IMR-90 (cell line): ENCODE results near the gene LTBP4. TPM values are rescaled to one million over a fixed set of nuclear protein-coding genes. Genes with fewer than 3 reads are reported as not detected.

Experiments
- ATAC-seq: fragments of 200-7000 bp; cut with Tn5 transposase; 2 replicates; pipeline ENCODE4 v1.9.1; 2020; ENCODE audit warnings: low read depth, mild to moderate bottlenecking, moderate library complexity
- BruUV-seq: library from RNA; stranded (reverse); fragments of 400-500 nt; replicated peaks from 2 replicates; lab custom pipeline; 2021; lab: Mats Ljungman, UMichigan
- CTCF ChIA-PET: fragments of 300-600 bp; formaldehyde crosslinking; extraction: SDS; loops from one replicate; lab custom pipeline; 2021; ENCODE audit warnings: antibody characterized with exemption; lab: Yijun Ruan, JAX
- POLR2A ChIA-PET: fragments of 300-600 bp; sonication (Branson Sonifier 250); formaldehyde crosslinking; loops from one replicate; lab custom pipeline; 2022; ENCODE audit warnings: antibody characterized with exemption; ENCODE audit not compliant: unreplicated experiment; lab: Charles Lee
- DNase-seq: peaks from one replicate; pipeline ENCODE4 v3.0.0; 2013
- H2AFZ ChIP-seq: replicated peaks from 2 replicates; pipeline ENCODE3; 2013; ENCODE audit warnings: low read length, mild to moderate bottlenecking; ENCODE audit not compliant: poor library complexity
- H2AK5ac ChIP-seq: 2 replicates; pipeline ENCODE4 v1.6.1; 2013; ENCODE audit warnings: low read depth, low read length, inconsistent platforms
- H2AK9ac ChIP-seq: replicated peaks from 2 replicates; pipeline ENCODE3; 2013; ENCODE audit warnings: mild to moderate bottlenecking, low read depth, low read length, moderate library complexity; ENCODE audit not compliant: poor library complexity
- H2BK120ac ChIP-seq: 2 replicates; pipeline ENCODE4 v1.6.1; 2013; ENCODE audit warnings: low read depth, low read length, inconsistent platforms
- H2BK15ac ChIP-seq: 3 replicates; pipeline ENCODE4 v1.6.1; 2013; ENCODE audit warnings: low read depth, low read length, inconsistent platforms
- H2BK20ac ChIP-seq: 2 replicates; pipeline ENCODE4 v1.6.1; 2013; ENCODE audit warnings: low read depth, mild to moderate bottlenecking, inconsistent platforms, low read length, moderate library complexity
- H2BK5ac ChIP-seq: 2 replicates; pipeline ENCODE4 v1.6.1; 2013; ENCODE audit warnings: mild to moderate bottlenecking, low read depth, low read length, inconsistent platforms; ENCODE audit not compliant: poor library complexity, severe bottlenecking
- H3K14ac ChIP-seq: replicated peaks from 2 replicates; pipeline ENCODE4 v1.6.1; 2013; ENCODE audit warnings: low read depth, low read length, inconsistent platforms
- H3K18ac ChIP-seq: 2 replicates; pipeline ENCODE4 v1.6.1; 2013; ENCODE audit warnings: low read depth, low read length, control low read depth
- H3K23ac ChIP-seq: 2 replicates; pipeline ENCODE4 v1.6.1; 2013; ENCODE audit warnings: low read depth, low read length, inconsistent platforms
- H3K27ac ChIP-seq: 2 replicates; pipeline ENCODE4 v1.5.1; 2013; ENCODE audit warnings: mild to moderate bottlenecking, control low read depth, low read length; ENCODE audit not compliant: insufficient read depth
- H3K27me3 ChIP-seq: 2 replicates; pipeline ENCODE4 v1.6.1; 2013; ENCODE audit warnings: low read length; ENCODE audit not compliant: control insufficient read depth, insufficient read depth
- H3K36me3 ChIP-seq: 2 replicates; pipeline ENCODE4 v1.6.1; 2013; ENCODE audit warnings: low read length, mixed read lengths; ENCODE audit not compliant: control insufficient read depth, insufficient read depth
- H3K4ac ChIP-seq: 2 replicates; pipeline ENCODE4 v1.6.1; 2013; ENCODE audit warnings: low read depth, low read length, inconsistent platforms
- H3K4me1 ChIP-seq: 2 replicates; pipeline ENCODE4 v1.6.1; 2013; ENCODE audit warnings: low read length, mixed read lengths; ENCODE audit not compliant: control insufficient read depth, insufficient read depth
- H3K4me2 ChIP-seq: 2 replicates; pipeline ENCODE4 v1.6.1; 2013; ENCODE audit warnings: low read depth, mild to moderate bottlenecking, control low read depth, low read length, moderate library complexity
- H3K4me3 ChIP-seq: 2 replicates; pipeline ENCODE4 v1.5.1; 2013; ENCODE audit warnings: low read depth, mild to moderate bottlenecking, control low read depth, low read length, moderate library complexity; ENCODE audit not compliant: insufficient read depth
- H3K56ac ChIP-seq: 2 replicates; pipeline ENCODE4 v1.6.1; 2013; ENCODE audit warnings: low read length, inconsistent platforms; ENCODE audit not compliant: insufficient read depth; ENCODE audit errors: extremely low read depth
- H3K79me1 ChIP-seq, 2 experiments: 2 replicates each; pipeline ENCODE4 v1.6.1; 2013; ENCODE audit warnings: low read length in 2 of 2, inconsistent platforms in 1 of 2, low read depth in 1 of 2
- H3K9ac ChIP-seq: 2 replicates; pipeline ENCODE4 v1.6.1; 2013; ENCODE audit warnings: low read depth, low read length, control low read depth
- H3K9me1 ChIP-seq: 2 replicates; pipeline ENCODE4 v1.6.1; 2013; ENCODE audit warnings: low read length, inconsistent platforms; ENCODE audit not compliant: insufficient read depth
- H3K9me3 ChIP-seq: 2 replicates; pipeline ENCODE4 v1.6.1; 2013; ENCODE audit warnings: low read length; ENCODE audit not compliant: control insufficient read depth, insufficient read depth
- H4K20me1 ChIP-seq: 2 replicates; pipeline ENCODE4 v1.6.1; 2013; ENCODE audit warnings: low read length, inconsistent platforms; ENCODE audit not compliant: insufficient read depth
- H4K5ac ChIP-seq: 2 replicates; pipeline ENCODE4 v1.6.1; 2013; ENCODE audit warnings: mild to moderate bottlenecking, low read depth, low read length, control low read depth
- H4K8ac ChIP-seq, 2 experiments: 2 replicates each; pipeline ENCODE4 v1.6.1; 2013; ENCODE audit warnings: low read depth in 2 of 2, low read length in 2 of 2, control low read depth in 1 of 2, inconsistent platforms in 1 of 2
- H4K91ac ChIP-seq: 2 replicates; pipeline ENCODE4 v1.6.1; 2013; ENCODE audit warnings: low read depth, low read length, inconsistent platforms; ENCODE audit not compliant: insufficient read depth
- BHLHE40 ChIP-seq: fragments of 150-350 bp; IDR thresholded peaks from 2 replicates; pipeline ENCODE4 v1.6.1; 2016; ENCODE audit warnings: mild to moderate bottlenecking, low read depth, low read length
- CEBPB ChIP-seq: IDR thresholded peaks from 2 replicates; pipeline ENCODE4 v1.6.1; 2012; ENCODE audit warnings: low read depth, low read length, improper control_type of control experiment
- CHD1 ChIP-seq: IDR thresholded peaks from 2 replicates; pipeline ENCODE4 v1.6.1; 2012; ENCODE audit warnings: low read depth, low read length, improper control_type of control experiment
- CTCF ChIP-seq: conservative IDR thresholded peaks from 2 replicates; pipeline ENCODE4 v1.5.1; 2012; ENCODE audit warnings: mild to moderate bottlenecking, low read depth, low read length, improper control_type of control experiment
- FOS ChIP-seq: fragments of 150-350 bp; IDR thresholded peaks from 2 replicates; pipeline ENCODE4 v1.6.1; 2016; ENCODE audit warnings: low read depth, low read length
- MAZ ChIP-seq: IDR thresholded peaks from 2 replicates; pipeline ENCODE4 v1.6.1; 2012; ENCODE audit warnings: low read depth, mild to moderate bottlenecking, low read length, improper control_type of control experiment, moderate library complexity, borderline replicate concordance
- MXI1 ChIP-seq: IDR thresholded peaks from 2 replicates; pipeline ENCODE4 v1.6.1; 2012; ENCODE audit warnings: low read depth, mild to moderate bottlenecking, low read length, moderate library complexity, borderline replicate concordance
- NFE2L2 ChIP-seq: fragments of 150-350 bp; IDR thresholded peaks from 2 replicates; pipeline ENCODE4 v1.6.1; 2016; ENCODE audit warnings: low read depth, mild to moderate bottlenecking, low read length
- POLR2A ChIP-seq: IDR thresholded peaks from 2 replicates; pipeline ENCODE4 v1.6.1; 2012; ENCODE audit warnings: mild to moderate bottlenecking, low read depth, low read length
- RCOR1 ChIP-seq: IDR thresholded peaks from 2 replicates; pipeline ENCODE4 v1.6.1; 2012; ENCODE audit warnings: mild to moderate bottlenecking, low read length, improper control_type of control experiment; ENCODE audit not compliant: insufficient replicate concordance
- RFX5 ChIP-seq: IDR thresholded peaks from 2 replicates; pipeline ENCODE4 v1.8.0; 2012; ENCODE audit warnings: low read depth, mild to moderate bottlenecking, low read length, moderate library complexity
- USF2 ChIP-seq: fragments of 150-350 bp; IDR thresholded peaks from 2 replicates; pipeline ENCODE4 v1.6.1; 2017; ENCODE audit warnings: mild to moderate bottlenecking, antibody characterized with exemption, low read length, low read depth
- WGBS, 2 experiments: methylation state at CpG; one replicate each; pipeline versions ENCODE4 v1.1.5 to v1.1.7; 2013; ENCODE audit warnings: missing lambda C conversion rate in 2 of 2; ENCODE audit not compliant: insufficient read length in 1 of 2; ENCODE audit errors: extremely low coverage in 2 of 2; 5-methylcytosine and 5-hydroxymethylcytosine counted together
- dilution Hi-C: fragments of 300-500 bp; cut with HindIII; formaldehyde crosslinking; loops from one replicate; pipeline ENCODE4 v1.14.3; 2018; ENCODE audit warnings: low sequenced_read_pairs; ENCODE audit not compliant: unreplicated experiment
- in situ Hi-C: fragments of 300-500 bp; cut with MboI; formaldehyde crosslinking; loops from 3 replicates; pipeline ENCODE4 v1.14.3; 2019; ENCODE audit warnings: low sequenced_read_pairs, inconsistent platforms, mixed read lengths
- intact Hi-C: fragments of 100-400 bp; cut with micrococcal nuclease; formaldehyde crosslinking; loops from 2 replicates; pipeline ENCODE4 v1.10.0; 2022
- polyA plus RNA-seq, 3 experiments: library from polyadenylated mRNA; depleted of rRNA; stranded (reverse); fragments of >200 nt; gene quantifications; 2 replicates each; pipeline ENCODE4 v1.2.3, GENCODE V29; 2012; ENCODE audit warnings: low replicate concordance in 1 of 3
- total RNA-seq: library from RNA; depleted of rRNA; stranded (reverse); fragments of >200 nt; gene quantifications from 2 replicates; pipeline ENCODE4 v1.2.3, GENCODE V29; 2012

The LTBP4 gene
- total and polyA plus RNA-seq, 2 of the 4 experiments (the other 2 are of a cell fraction) = 14.7 to 70.3 TPM

GRCh38 chr19:40632311-40633036 lies 31.3 kb downstream of the LTBP4 start:
- in situ Hi-C loops = no loop called here

More at GRCh38 chr19:40632311-40633036, 31.3 kb downstream of the LTBP4 start:
- CTCF ChIA-PET = interaction anchor here (2.4 to 3.6 kb wide), 3 partner anchors 12 to 168 kb away, joined by 10 to 34 read pairs (median 32); no protein-coding TSS in a partner anchor
- Histone ChIP-seq H3K9ac (0 out of 2 replicates have a peak overlapping the region, but pooled peaks have one; percentile 25), H3K4me2 (no peak overlapping the region), H2BK120ac (peak overlapping the region; percentile 83), H3K9me3 (no peaks in the 10 kb centered on the region), H3K4me1 (peaks cover 14% of the 10 kb centered on the region), H2AK5ac (peak overlapping the region; percentile 98; the same call in 1 of the 2 replicates), H3K27me3 (no peaks in the 10 kb centered on the region), H2BK5ac (peak overlapping the region; percentile 30), H3K14ac (0 out of 2 replicates have a peak overlapping the region, but pooled peaks have one; percentile 78), H4K8ac (peak overlapping the region; percentile 7 to 10; a peak in 2 of 4 replicates), H3K36me3 (peaks cover 25% of the 10 kb centered on the region; the same call in 1 of the 2 replicates), H3K18ac (peak overlapping the region; percentile 46), H4K91ac (peak overlapping the region; percentile 67), H3K56ac (no peak overlapping the region; the same call in 1 of the 2 replicates), H3K23ac (peak overlapping the region; percentile 53; the same call in 1 of the 2 replicates), H3K79me1 (0 out of 4 replicates have a peak, but pooled peaks cover 0 to 3% of the 10 kb centered on the region in 2 experiments), H4K5ac (peak overlapping the region; percentile 36), H2AK9ac (peak overlapping the region; percentile 29), H3K27ac (peak overlapping the region; percentile 89), H3K4me3 (no peak overlapping the region), H2AFZ (peak overlapping the region; percentile 6), H4K20me1 (no peaks in the 10 kb centered on the region), H2BK20ac (peak overlapping the region; percentile 60), H3K9me1 (peaks cover 18% of the 10 kb centered on the region), H2BK15ac (peak overlapping the region; percentile 75; the same call in 1 of the 3 replicates), H3K4ac (peak overlapping the region; percentile 84)
- POLR2A ChIA-PET = no interaction called here
- DNase-seq = no peak
- no peak for ATAC-seq
- TF ChIP-seq POLR2A = no peak
- no peak for TF ChIP-seq RCOR1
- no peak for TF ChIP-seq CTCF
- no peak for TF ChIP-seq CEBPB
- no peak for TF ChIP-seq FOS
- TF ChIP-seq MXI1 = no peak
- no peak for TF ChIP-seq CHD1
- no peak for TF ChIP-seq NFE2L2
- no peak for TF ChIP-seq BHLHE40
- no peak for TF ChIP-seq USF2
- TF ChIP-seq MAZ = no peak
- TF ChIP-seq RFX5 = no peak
- WGBS, 2 experiments = 60% methylated on average over 2 of the region's 3 CpGs; no CpG with 5 or more reads in 1 of the 2 experiments
- BruUV-seq = no TSS peak
- dilution Hi-C loops = no loop called here
- intact Hi-C loops = loop anchor here (1.0 kb wide), 2 partner anchors 17 to 29 kb away; no protein-coding TSS in a partner anchor
